Measurements from ENCODE around the gene PCLO. TPM values are rescaled to one million over a fixed set of nuclear protein-coding genes. Genes with fewer than 3 reads are reported as not detected.

Gene PCLO
- total and polyA plus RNA-seq, 2 of the 8 experiments (the other 6 are each of a cell fraction or from before 2014, with no cell fraction given): 1.5 to 3.2 TPM

- FAIRE-seq: no peak
- TF ChIP-seq CHD7 (IDR thresholded peaks at IDR 0.05; ENCODE audit: insufficient replicate concordance, low read length): no peak
Observed at GRCh38 chr7:82851121-82851520, 311.6 kb downstream of the PCLO start.

More at GRCh38 chr7:82851121-82851520, 311.6 kb downstream of the PCLO start:
- Histone ChIP-seq H3K9me3 (ENCODE audit: insufficient read depth in 2 of 2, low read depth in 1 of 2, low read length in 1 of 2) (no peaks in the 10 kb centered on the region), H3K23ac (ENCODE audit: insufficient read length) (no peak overlapping the region), H3K23me2 (ENCODE audit: low read depth, low read length) (no peaks in the 10 kb centered on the region), H3K27ac (ENCODE audit: low read depth, low read length) (no peak overlapping the region), H2BK120ac (replicated peaks; ENCODE audit: low read depth, low read length) (no peak overlapping the region), H3K4me2 (ENCODE audit: insufficient read depth in 1 of 2, low read depth in 2 of 2, low read length in 2 of 2) (no peak overlapping the region), H3K79me2 (ENCODE audit: control insufficient read depth in 1 of 2, insufficient read depth in 2 of 2, low read length in 2 of 2) (no peaks in the 10 kb centered on the region), H2BK15ac (ENCODE audit: low read length) (no peak overlapping the region), H2AK5ac (ENCODE audit: low read depth, low read length) (no peak overlapping the region), H4K8ac (ENCODE audit: extremely low read depth, insufficient read depth, low read length) (no peak overlapping the region), H3K4ac (replicated peaks; ENCODE audit: insufficient read length, low read depth, low read length) (no peak overlapping the region), H3K56ac (replicated peaks; ENCODE audit: insufficient read length, low read depth, low read length) (no peak overlapping the region), H3K36me3 (ENCODE audit: control insufficient read depth in 2 of 4, insufficient read depth in 4 of 4, low read length in 3 of 4) (no peaks in the 10 kb centered on the region), H3K4me3 (ENCODE audit: extremely low read depth in 1 of 4, insufficient read depth in 2 of 4, low read depth in 3 of 4, low read length in 4 of 4) (no peak overlapping the region), H3K18ac (ENCODE audit: extremely low read depth, low read length) (no peak overlapping the region), H2AFZ (ENCODE audit: low read length) (no peak overlapping the region), H3K4me1 (replicated peaks in 1 of 4; ENCODE audit: control insufficient read depth in 3 of 4, insufficient read depth in 4 of 4, low read length in 3 of 4) (no peaks in the 10 kb centered on the region), H2BK5ac (ENCODE audit: low read depth, low read length) (no peak overlapping the region), H3K27me3 (replicated peaks in 1 of 4; ENCODE audit: control insufficient read depth in 3 of 4, extremely low read depth in 1 of 4, insufficient read depth in 3 of 4, low read length in 3 of 4) (no peaks in the 10 kb centered on the region), H4K91ac (replicated peaks; ENCODE audit: insufficient read length, low read length) (no peak overlapping the region), H4K5ac (ENCODE audit: insufficient read length, low read depth, low read length) (no peak overlapping the region), H4K20me1 (replicated peaks in 1 of 2; ENCODE audit: control insufficient read depth in 1 of 2, insufficient read depth in 2 of 2, low read length in 2 of 2) (no peaks in the 10 kb centered on the region), H2BK20ac (ENCODE audit: low read length) (no peak overlapping the region), H3K79me1 (ENCODE audit: low read depth, low read length) (no peaks in the 10 kb centered on the region), H3K9ac (replicated peaks in 1 of 4; ENCODE audit: extremely low read depth in 1 of 4, low read depth in 3 of 4, low read length in 3 of 4) (no peak overlapping the region), H3K14ac (ENCODE audit: insufficient read length) (no peak overlapping the region), H2BK12ac (ENCODE audit: low read depth, low read length) (no peak overlapping the region)
- ChIA-PET CTCF (ENCODE audit: partially characterized antibody) (no interaction called here), POLR2A (ENCODE audit: partially characterized antibody) (no interaction called here)
- 97% methylated on average over 4 of the region's 4 CpGs; no CpG with 5 or more reads in 1 of the 2 experiments for WGBS, 2 experiments (ENCODE audit: extremely low coverage in 1 of 2, insufficient coverage in 1 of 2, insufficient read length in 1 of 2, insufficient replicate concordance in 2 of 2, low coverage in 1 of 2, low lambda C conversion rate in 2 of 2, missing lambda C conversion rate in 1 of 2)
- no peak for DNase-seq (ENCODE audit: low read depth in 1 of 2, low spot score in 2 of 2)
